Smooth muscle cell (in vitro differentiated cells): ENCODE results near the gene MYOM3. TPM values are rescaled to one million over a fixed set of nuclear protein-coding genes. Genes with fewer than 3 reads are reported as not detected.

ENCODE experiments used
- DNase-seq: peaks from one replicate; lab custom pipeline; 2025; ENCODE audit not compliant: unreplicated experiment; lab: John Stamatoyannopoulos, UW
- H2AFZ ChIP-seq: fragments of 200-600 bp; sonication (generic); 2 replicates; pipeline ENCODE4 v1.6.0; 2016; ENCODE audit warnings: antibody characterized with exemption, low read depth, mild to moderate bottlenecking
- H3F3A ChIP-seq: fragments of 200-600 bp; sonication (generic); 2 replicates; pipeline ENCODE4 v1.6.0; 2017; ENCODE audit warnings: antibody characterized with exemption, low read depth
- H3K27ac ChIP-seq: fragments of 200-600 bp; sonication (generic); 2 replicates; pipeline ENCODE4 v1.5.1; 2016; ENCODE audit warnings: low read depth, mild to moderate bottlenecking
- H3K27me3 ChIP-seq: fragments of 200-600 bp; sonication (generic); 2 replicates; pipeline ENCODE4 v1.6.1; 2016; ENCODE audit warnings: low read depth, mild to moderate bottlenecking
- H3K36me3 ChIP-seq: fragments of 200-600 bp; sonication (generic); 2 replicates; pipeline ENCODE4 v1.5.1; 2016; ENCODE audit warnings: low read depth
- H3K4me1 ChIP-seq: fragments of 200-600 bp; sonication (generic); 2 replicates; pipeline ENCODE4 v1.5.1; 2016; ENCODE audit warnings: low read depth
- H3K4me2 ChIP-seq: fragments of 200-600 bp; sonication (generic); 2 replicates; pipeline ENCODE4 v1.6.0; 2016; ENCODE audit warnings: mild to moderate bottlenecking
- H3K4me3 ChIP-seq: fragments of 200-600 bp; sonication (generic); 2 replicates; pipeline ENCODE4 v1.5.1; 2016; ENCODE audit warnings: mild to moderate bottlenecking
- H3K79me2 ChIP-seq: fragments of 200-600 bp; sonication (generic); 2 replicates; pipeline ENCODE4 v1.6.0; 2016; ENCODE audit warnings: low read depth, mild to moderate bottlenecking
- H3K9ac ChIP-seq: fragments of 200-600 bp; sonication (generic); 2 replicates; pipeline ENCODE4 v1.6.0; 2016; ENCODE audit warnings: low read depth
- H3K9me3 ChIP-seq: fragments of 200-600 bp; sonication (generic); replicated peaks from 2 replicates; pipeline ENCODE4 v1.5.1; 2016; ENCODE audit warnings: low read depth
- H4K20me1 ChIP-seq: fragments of 200-600 bp; sonication (generic); 2 replicates; pipeline ENCODE4 v1.6.0; 2016; ENCODE audit warnings: low read depth
- WGBS: methylation state at CpG from one replicate; pipeline ENCODE4 v1.1.7; 2016; ENCODE audit warnings: low lambda C conversion rate; 5-methylcytosine and 5-hydroxymethylcytosine counted together
- polyA plus RNA-seq: library from polyadenylated mRNA; unstranded; fragments of >200 nt; fragmentation: Nextera tagmentation; extraction: Ambion mirVana; gene quantifications from 2 replicates; pipeline ENCODE4 v1.2.1, GENCODE V29; 2016
- total RNA-seq: library from RNA; depleted of rRNA; stranded (reverse); fragments of >200 nt; gene quantifications from 2 replicates; pipeline ENCODE4 v1.2.3, GENCODE V29; 2014
- TF ChIP-seq, protein P1 (sequence below): fragments of 200-600 bp; sonication (generic); IDR thresholded peaks from 2 replicates; pipeline ENCODE4 v1.5.1; 2017; ENCODE audit warnings: borderline replicate concordance, mild to moderate bottlenecking, antibody characterized with exemption; ENCODE audit not compliant: insufficient read depth, poor library complexity, severe bottlenecking

Gene MYOM3
- total and polyA plus RNA-seq, 2 experiments from 2014 or later, result 0.18 to 0.26 TPM

DNA sequence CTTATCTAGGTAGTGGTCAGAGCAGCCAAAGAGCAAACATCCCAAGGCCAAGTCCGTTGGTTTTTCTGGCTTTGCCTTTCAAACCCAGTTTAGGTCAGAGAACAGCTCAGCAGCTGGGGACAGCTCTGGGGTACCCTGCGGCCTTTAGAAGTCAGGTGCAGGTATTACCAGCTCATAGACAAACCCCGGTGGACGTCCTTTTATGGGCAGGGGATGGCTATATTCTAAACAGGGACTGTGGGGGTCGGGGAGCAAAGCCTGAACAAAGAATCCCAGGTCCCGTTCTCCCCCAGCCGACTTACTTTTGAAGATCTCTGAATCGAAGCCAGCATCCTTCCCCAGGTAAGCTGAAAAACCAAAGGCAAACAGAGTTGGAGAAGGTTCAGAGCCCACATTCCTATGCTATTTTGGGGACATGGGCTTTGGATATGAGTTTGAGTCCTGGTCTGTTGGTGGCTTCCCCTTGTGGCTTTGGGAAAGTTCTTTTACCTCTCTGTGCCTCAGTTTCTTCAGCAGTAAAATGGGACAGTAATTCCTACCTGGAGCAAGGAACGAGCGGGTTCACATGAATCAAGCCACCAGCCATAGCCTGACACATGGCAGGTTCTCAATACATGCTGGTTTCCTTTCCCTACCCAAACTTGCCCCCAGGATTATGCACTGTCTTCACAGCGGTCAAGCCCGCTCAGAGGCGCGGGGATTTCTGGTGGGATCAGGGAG is 16.6 kb downstream of the MYOM3 start:
- no peaks in the 10 kb centered on the region for H3F3A ChIP-seq
- no peaks in the 10 kb centered on the region for H3K79me2 ChIP-seq
- no peak overlapping the region for H2AFZ ChIP-seq
- no peaks in the 10 kb centered on the region for H3K36me3 ChIP-seq
- no peak overlapping the region for H3K4me2 ChIP-seq
- WGBS, result 87% methylated on average over 14 of the region's 14 CpGs
- H4K20me1 ChIP-seq, result no peaks in the 10 kb centered on the region
- H3K4me1 ChIP-seq, result no peaks in the 10 kb centered on the region
- H3K9ac ChIP-seq, result no peak overlapping the region
- no peaks in the 10 kb centered on the region for H3K27me3 ChIP-seq
- H3K4me3 ChIP-seq, result no peak overlapping the region
- TF ChIP-seq, protein P1, sequence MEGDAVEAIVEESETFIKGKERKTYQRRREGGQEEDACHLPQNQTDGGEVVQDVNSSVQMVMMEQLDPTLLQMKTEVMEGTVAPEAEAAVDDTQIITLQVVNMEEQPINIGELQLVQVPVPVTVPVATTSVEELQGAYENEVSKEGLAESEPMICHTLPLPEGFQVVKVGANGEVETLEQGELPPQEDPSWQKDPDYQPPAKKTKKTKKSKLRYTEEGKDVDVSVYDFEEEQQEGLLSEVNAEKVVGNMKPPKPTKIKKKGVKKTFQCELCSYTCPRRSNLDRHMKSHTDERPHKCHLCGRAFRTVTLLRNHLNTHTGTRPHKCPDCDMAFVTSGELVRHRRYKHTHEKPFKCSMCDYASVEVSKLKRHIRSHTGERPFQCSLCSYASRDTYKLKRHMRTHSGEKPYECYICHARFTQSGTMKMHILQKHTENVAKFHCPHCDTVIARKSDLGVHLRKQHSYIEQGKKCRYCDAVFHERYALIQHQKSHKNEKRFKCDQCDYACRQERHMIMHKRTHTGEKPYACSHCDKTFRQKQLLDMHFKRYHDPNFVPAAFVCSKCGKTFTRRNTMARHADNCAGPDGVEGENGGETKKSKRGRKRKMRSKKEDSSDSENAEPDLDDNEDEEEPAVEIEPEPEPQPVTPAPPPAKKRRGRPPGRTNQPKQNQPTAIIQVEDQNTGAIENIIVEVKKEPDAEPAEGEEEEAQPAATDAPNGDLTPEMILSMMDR, result no peak
- H3K27ac ChIP-seq, result no peak overlapping the region
- no peaks in the 10 kb centered on the region for H3K9me3 ChIP-seq
- DNase-seq, result no peak

DNA sequence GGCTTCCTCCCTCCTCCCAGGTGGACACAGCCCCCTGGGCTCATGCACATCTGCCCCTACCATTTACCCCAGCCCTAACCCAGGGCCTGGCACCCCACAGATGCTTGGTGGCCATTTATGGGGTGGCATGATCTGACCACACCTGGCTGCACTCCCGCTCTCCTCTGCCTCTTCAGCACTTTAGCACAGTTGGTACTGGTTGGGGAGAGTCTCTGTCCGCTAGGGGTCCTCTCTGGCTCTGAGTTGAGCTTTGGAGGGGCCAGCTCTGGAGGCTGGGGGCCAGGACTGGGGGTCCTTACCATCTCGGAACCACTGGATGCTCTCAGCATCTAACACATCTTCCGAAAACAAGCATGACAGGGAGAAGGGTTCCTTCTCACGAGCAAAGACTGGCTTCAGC is 17.4 kb downstream of the MYOM3 start:
- H3K27me3 ChIP-seq, result no peaks in the 10 kb centered on the region
- no peaks in the 10 kb centered on the region for H3K4me1 ChIP-seq
- H3K36me3 ChIP-seq, result no peaks in the 10 kb centered on the region
- H3K9ac ChIP-seq, result no peak overlapping the region
- WGBS, result 84% methylated on average over 5 of the region's 5 CpGs
- no peak overlapping the region for H3K4me3 ChIP-seq
- H3K9me3 ChIP-seq, result no peaks in the 10 kb centered on the region
- H3K4me2 ChIP-seq, result no peak overlapping the region
- no peak for DNase-seq
- H3K27ac ChIP-seq, result no peak overlapping the region
- no peaks in the 10 kb centered on the region for H3F3A ChIP-seq
- no peak overlapping the region for H2AFZ ChIP-seq
- no peaks in the 10 kb centered on the region for H3K79me2 ChIP-seq
- TF ChIP-seq, protein P1, result no peak
- H4K20me1 ChIP-seq, result no peaks in the 10 kb centered on the region

DNA sequence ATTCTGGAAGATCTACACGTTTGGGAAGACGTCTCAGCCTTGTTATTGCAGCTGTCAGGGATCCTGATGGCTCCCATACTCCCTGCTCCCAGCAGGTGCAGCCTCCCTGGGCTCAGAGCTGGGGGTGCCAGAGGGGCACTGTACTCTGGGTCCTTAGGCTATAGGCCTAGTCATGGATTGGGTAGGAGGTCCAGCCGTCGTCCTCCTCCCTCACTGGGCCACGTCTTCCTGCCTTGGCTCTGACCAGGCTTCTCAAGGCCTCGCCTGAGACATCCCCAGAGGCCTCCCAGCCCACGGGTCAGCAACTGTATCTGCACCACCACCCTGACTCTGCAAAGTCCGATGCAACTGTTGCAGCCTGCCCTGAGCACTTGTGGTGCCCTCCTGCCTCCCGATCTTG is 18.2 kb downstream of the MYOM3 start:
- no peaks in the 10 kb centered on the region for H4K20me1 ChIP-seq
- 78% methylated on average over 9 of the region's 9 CpGs for WGBS
- no peaks in the 10 kb centered on the region for H3K79me2 ChIP-seq
- no peak overlapping the region for H3K27ac ChIP-seq
- no peak for DNase-seq
- H2AFZ ChIP-seq, result no peak overlapping the region
- H3K4me1 ChIP-seq, result no peaks in the 10 kb centered on the region
- H3K9ac ChIP-seq, result no peak overlapping the region
- no peaks in the 10 kb centered on the region for H3K9me3 ChIP-seq
- H3K36me3 ChIP-seq, result no peaks in the 10 kb centered on the region
- H3K4me3 ChIP-seq, result no peak overlapping the region
- TF ChIP-seq, protein P1, result no peak
- H3F3A ChIP-seq, result no peaks in the 10 kb centered on the region
- H3K4me2 ChIP-seq, result no peak overlapping the region
- H3K27me3 ChIP-seq, result no peaks in the 10 kb centered on the region

DNA sequence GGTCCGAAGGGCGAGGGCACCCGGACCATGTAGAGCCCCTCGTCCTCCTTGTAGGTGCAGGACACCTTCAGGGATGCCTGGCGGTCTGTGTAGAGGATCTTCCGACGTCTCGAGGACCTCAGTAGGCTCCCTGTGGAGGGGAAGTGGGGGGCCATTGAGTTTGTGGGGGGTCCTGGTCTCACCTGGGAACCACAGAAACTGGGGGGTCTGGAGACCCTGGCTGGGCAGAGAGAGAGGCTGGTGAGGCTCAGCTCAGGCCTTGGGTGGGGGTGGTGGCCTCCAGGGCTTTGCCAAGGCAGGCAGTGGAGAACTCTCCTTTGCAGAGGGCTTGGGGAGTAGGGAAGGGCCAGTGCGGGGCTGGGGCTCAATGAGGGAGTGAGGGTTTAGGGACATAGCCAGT is 19.0 kb downstream of the MYOM3 start:
- Histone ChIP-seq H4K20me1 (no peaks in the 10 kb centered on the region), H3K27me3 (no peaks in the 10 kb centered on the region), H3K27ac (no peak overlapping the region), H2AFZ (no peak overlapping the region), H3K4me2 (no peak overlapping the region), H3K9ac (no peak overlapping the region), H3K9me3 (no peaks in the 10 kb centered on the region), H3K79me2 (no peaks in the 10 kb centered on the region), H3K4me1 (no peaks in the 10 kb centered on the region), H3K4me3 (no peak overlapping the region), H3F3A (no peaks in the 10 kb centered on the region), H3K36me3 (no peaks in the 10 kb centered on the region)
- TF ChIP-seq, protein P1, result no peak
- 99% methylated on average over 8 of the region's 9 CpGs for WGBS
- DNase-seq, result no peak
